ENCODE results near the gene CAPN5.

The CAPN5 gene

GRCh38 chr11:77102246-77103210, 35.8 kb downstream of the CAPN5 start, which contains the start of gene OMP:
TSS of gene OMP (plus strand) at chr11:77102840. CDS start at chr11:77102840, 0 bp downstream.
- DNase-seq: no peak

DNA sequence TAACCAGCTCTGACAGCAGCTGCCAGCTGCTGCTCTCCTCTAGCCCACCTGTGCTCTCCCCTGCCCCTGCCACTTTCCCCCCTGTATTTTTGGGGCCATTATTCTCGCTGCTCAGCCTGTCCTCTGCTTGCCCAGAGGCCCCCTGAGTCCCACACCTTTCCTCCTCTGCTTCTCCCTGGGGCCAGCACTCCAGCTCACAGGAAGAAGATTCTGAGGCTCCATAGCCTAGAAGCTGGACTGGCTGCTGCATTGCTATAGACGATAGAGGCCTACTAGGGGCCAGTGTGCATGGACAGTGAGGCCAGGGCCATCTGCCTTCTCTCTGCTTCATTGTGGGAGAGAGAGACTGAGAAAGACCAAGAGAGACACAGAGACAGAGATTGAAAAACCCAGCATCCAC, 36.5 kb downstream of the CAPN5 start:
- no peak for DNase-seq

DNA sequence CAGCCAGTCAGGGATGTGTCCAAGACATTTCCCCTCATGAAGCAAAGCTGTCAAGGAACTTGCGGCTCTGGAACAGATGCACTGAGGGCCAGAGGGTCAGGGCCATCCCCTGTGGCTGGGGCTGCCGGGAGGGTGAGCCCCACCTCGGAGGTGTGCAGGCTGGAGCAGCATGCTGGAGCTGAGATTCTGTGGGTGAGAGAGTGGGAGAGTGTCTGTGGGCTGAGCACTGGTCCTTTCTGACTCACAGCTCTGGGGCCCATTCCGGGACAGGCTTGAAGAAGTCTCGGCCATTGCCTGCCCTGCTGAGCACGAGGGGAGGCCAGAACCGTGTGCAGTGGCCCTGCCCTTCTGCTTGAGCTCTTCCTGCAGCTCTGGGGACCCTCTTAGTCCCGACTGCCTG, 38.0 kb downstream of the CAPN5 start:
- DNase-seq: no peak

GRCh38 chr11:77106321-77106720, 39.5 kb downstream of the CAPN5 start:
- no peak for DNase-seq

- DNase-seq: no peak
These were observed 40.0 kb downstream of the CAPN5 start for GRCh38 chr11:77106759-77107158.

DNA sequence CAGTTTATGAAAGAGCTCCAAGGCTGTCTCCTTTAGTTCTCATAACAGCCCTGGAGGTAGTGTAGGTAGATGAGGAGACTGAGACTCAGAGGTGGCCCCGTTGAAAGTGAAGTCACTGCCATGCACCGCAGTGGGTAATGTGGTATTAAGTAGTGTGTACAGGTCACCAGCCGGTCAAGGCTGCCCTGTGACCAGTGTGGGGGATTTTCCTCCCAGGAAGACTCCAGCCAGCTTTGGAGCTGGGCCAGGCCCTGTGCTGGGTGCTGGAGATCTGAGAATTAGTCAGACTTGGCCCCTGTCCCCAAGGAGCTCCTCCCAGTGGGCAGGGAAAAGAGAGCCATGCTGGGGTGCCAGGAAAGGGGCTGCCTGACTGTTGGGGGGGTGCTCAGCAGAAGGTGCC, 41.2 kb downstream of the CAPN5 start:
- DNase-seq: no peak

DNA sequence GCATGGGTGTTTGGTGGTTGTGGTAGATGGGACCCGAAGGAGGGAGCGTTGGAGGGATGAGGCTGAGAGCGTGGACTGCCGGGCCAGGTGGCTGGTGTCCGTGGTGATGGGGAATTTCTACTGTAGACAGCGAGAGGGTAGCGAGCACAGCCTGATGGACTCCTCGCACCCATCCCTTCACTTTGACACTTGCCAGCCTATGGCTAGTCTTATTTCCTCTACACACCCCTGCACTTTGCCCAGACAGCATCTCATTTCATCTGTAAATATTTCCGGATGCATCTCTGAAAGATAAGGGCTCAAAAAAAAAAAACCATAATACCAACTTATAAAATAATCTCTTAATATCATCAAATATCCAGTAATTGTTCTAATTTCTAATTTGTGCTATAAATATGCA, 41.7 kb downstream of the CAPN5 start:
- DNase-seq: no peak

DNA sequence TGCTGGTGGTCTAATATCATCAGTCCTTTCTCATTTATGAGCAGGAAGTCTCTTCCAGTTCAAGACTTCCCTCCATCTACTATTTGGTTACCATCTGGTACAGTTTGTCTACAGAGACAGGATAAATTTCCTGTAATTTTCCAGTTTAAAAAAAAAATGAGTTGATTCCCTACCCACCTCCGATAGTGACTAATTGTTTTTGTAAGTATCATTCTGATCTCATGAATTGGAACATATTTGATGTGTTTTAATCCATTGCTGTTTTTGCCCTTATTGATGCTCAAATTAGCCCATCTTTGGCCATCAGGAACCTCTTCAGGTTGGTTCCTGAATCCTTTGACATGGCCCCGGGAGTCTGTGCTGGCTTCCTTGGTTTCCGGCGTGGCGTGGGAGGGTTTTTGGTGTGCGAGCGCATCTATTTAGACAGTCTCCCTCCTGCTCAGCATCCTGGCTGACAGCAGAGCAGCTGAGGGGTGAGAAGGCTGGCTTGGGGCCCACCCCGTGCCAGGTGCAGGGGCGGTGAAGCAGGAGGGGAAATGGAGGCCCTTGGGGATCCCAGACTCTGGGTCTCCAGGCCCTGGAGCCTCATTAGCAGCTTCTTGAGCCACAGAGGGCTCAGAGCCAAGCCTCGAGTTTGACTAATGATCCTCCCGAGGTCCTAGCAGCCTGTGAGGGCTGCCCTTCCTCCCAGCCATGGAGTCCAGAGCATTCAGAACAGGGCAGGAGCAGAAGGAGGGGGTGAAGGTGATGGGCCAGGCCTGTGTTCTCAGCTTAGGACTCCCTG, 42.7 kb downstream of the CAPN5 start:
- DNase-seq: no peak

- DNase-seq: no peak
These were observed 44.1 kb downstream of the CAPN5 start for GRCh38 chr11:77110836-77111235.

DNA sequence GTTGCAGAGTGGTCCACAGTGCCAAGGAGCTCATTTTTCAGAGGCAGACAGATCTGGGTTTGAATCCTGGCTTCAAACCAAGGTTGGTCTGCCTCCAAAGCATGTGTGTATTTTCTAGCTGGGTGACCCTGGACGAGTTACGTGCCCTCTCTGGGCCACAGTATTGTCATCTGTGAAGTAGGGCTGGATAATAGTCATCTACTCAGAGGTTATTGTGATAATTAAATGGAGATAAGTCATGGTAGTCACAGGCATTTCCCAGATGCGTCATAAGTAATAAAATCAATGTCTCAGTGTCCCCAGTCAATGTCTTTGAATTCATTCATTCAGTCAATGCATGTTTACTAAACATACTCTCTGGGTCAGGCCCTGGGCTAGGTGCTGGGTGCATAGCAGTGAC, 44.5 kb downstream of the CAPN5 start:
- no peak for DNase-seq

DNA sequence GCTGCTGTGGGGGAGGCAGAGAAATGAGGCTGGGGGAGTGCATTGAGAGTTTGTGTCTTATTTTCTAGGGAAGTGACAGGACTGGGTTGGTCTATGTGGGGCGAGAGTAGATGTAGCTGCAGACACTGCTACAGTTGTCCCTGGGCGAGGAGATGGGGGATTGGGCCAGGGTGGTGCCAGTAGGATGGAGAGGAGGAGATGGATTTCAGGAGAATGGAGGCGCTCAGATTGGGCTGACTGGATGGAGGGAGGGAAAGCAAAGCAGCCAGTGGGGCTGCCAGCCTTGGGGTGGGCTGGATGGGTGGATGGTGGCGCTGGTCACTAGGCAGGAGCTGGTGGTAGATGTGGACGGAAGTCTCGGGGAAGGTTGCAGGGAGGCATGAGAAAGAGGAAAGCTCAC, 45.2 kb downstream of the CAPN5 start:
- DNase-seq: no peak

DNA sequence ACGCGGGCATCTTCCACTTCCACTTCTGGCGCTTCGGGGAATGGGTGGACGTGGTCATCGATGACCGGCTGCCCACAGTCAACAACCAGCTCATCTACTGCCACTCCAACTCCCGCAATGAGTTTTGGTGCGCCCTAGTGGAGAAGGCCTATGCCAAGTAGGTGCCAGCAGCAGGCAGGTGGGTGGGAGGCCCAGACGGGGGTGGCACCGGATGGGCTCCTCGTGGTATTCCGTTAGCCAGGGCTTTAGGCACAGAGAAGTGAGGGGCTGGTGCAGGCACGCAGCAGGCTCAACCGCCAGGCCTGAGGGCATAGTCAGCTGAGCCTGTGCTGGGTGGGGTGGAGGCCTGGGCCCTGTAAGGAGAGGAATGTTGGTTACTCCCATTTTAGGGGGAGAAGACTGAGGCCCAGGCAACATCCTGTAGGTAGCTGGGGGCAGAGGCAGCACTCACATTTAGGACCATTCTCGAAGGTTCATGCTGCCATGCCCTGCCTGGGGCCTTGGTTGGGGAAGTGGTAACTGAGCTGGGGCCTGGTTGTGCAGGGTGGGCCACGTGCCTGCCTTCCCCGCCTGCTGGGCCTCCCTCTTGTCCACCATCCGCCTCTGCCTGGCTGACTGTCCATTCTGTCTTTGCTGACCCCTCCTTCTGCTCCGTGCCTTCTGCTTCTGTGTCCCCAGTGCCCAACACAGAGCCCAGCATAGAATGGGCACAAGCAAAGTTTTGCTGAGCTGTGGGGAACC, 46.0 kb downstream of the CAPN5 start:
- DNase-seq: no peak

DNA sequence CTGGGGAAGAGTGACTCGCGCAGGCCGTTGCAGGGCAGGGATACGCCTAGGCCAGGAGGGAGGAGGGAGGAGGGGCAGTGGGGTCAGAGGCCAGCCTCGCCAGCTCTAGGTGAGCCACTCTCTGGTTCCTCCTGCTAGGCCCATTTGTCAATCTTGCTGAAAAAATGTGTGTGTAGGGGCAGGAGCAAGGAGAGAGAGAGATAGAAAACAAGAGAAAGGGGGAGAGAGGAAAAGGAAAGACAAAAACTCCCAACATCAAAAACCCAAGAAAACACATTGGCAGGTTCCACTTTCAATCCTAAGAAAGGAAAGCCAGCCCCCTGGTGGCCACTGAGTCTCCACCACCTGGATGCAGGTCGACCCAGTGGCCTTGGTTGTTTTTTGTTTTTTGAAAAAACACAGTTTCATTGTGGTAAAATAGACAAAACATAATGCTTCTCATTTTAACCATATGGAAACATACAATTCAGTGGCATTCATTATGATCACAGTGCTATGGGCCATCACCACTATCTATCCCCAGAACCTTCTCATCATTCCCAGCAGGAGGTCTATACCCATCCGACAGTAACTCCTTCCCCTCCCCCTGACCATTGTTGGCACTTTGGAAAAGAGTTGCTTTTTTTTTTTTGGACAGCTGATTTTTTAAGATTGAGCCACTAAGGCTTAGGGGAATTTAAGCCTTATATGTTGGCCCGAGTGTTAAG, 46.8 kb downstream of the CAPN5 start:
- DNase-seq: no peak

- no peak for DNase-seq
These were observed 47.3 kb downstream of the CAPN5 start for GRCh38 chr11:77114089-77114463.

DNA sequence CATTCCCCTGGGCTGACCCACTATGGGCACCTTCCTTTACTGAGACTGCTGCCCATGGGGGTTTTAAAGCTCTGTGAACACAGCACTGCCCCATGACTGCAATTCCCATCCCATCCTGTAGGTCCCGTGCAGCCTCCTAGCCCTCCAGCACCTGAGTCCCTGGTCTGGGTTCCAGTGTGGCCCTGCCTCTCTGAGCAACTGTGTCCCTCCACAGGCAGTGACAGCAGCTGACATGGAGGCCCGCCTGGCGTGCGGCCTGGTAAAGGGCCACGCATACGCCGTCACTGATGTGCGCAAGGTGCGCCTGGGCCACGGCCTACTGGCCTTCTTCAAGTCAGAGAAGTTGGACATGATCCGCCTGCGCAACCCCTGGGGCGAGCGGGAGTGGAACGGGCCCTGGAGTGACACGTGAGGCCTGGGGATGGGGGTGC, 48.4 kb downstream of the CAPN5 start:
- DNase-seq: no peak

- no peak for DNase-seq
These were observed 49.2 kb downstream of the CAPN5 start for GRCh38 chr11:77115956-77116355.

DNA sequence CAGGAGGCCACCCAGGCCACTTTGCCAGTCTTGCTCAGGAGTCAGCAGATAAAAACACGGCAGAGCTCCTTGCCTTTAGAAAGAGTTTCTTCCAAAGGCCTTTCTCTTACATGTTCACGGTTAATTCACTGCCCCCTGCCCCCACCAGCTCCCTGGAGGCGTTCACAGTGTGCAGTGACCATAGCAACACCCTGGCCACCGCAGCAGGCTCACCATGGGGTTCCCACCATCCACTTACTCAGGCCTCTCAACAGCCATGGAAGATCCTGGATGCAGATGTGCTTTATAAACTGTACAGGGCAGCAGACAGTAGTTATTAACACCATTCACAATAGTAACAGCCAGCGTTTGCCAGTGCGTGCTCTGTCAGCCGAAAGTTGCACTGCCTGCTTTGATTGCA, 50.7 kb downstream of the CAPN5 start:
- DNase-seq: no peak

- no peak for DNase-seq
These were observed 51.3 kb downstream of the CAPN5 start for GRCh38 chr11:77118086-77118485.

DNA sequence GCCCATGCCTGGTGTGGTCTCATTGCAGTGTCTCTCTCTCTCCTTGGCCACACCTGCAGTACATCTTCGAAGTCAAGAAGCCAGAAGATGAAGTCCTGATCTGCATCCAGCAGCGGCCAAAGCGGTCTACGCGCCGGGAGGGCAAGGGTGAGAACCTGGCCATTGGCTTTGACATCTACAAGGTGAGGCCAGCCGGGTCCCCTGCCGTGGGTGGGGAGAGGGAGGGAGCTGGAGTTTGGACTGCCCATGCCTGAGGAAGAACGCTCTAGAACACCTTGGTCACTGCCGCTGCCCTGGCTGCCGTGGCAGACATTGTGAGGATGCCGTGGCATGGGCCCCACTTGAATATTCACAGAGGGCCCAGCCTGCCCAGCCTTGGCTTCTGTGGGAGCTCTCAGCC, 52.2 kb downstream of the CAPN5 start:
- DNase-seq: no peak

- DNase-seq: no peak
These were observed 52.8 kb downstream of the CAPN5 start for GRCh38 chr11:77119531-77119936.

DNA sequence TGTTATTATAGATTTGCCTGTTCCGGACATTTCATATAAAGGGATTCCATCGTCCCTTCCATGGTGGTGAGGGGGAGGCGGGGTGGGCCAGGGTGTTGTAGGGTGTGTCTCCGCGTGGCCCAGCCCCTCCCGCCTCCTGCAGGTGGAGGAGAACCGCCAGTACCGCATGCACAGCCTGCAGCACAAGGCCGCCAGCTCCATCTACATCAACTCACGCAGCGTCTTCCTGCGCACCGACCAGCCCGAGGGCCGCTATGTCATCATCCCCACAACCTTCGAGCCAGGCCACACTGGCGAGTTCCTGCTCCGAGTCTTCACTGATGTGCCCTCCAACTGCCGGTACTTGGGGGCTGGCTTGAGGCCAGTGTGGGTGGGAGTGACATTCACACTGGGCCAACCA, 53.8 kb downstream of the CAPN5 start:
- DNase-seq: no peak

- no peak for DNase-seq
These were observed 54.4 kb downstream of the CAPN5 start for GRCh38 chr11:77121096-77121640.

Data from activated CD8-positive, alpha-beta memory T cell treated with anti-CD3 and anti-CD28 coated beads, Interleukin-2, amount 50 U/mL, for 48 hours (primary cell).